Suprapubic skin (tissue), 4 donors: ENCODE data around the gene CDH13.

Experiments used
- POLR2A ChIP-seq, 2 donors: fragments of 450-650 bp; IDR thresholded peaks; one replicate each; pipeline ENCODE4 v1.6.1; 2017; ENCODE audit warnings: antibody characterized with exemption in 2 of 2, mild to moderate bottlenecking in 2 of 2, moderate library complexity in 2 of 2
- POLR2AphosphoS5 ChIP-seq, 3 donors: sonication (generic); formaldehyde crosslinking; IDR thresholded peaks; one replicate each; pipeline ENCODE4 v1.6.1; 2017; ENCODE audit warnings: antibody characterized with exemption in 3 of 3
- TF ChIP-seq, protein P1 (sequence below), 2 donors: fragments of 200-600 bp in 1 of 2; fragments of 450-650 bp in 1 of 2; sonication (generic) in 1 of 2; IDR thresholded peaks; one replicate each; pipeline ENCODE4 v1.5.1; 2016 to 2019; ENCODE audit warnings: antibody characterized with exemption in 2 of 2, mild to moderate bottlenecking in 1 of 2, moderate library complexity in 1 of 2

DNA sequence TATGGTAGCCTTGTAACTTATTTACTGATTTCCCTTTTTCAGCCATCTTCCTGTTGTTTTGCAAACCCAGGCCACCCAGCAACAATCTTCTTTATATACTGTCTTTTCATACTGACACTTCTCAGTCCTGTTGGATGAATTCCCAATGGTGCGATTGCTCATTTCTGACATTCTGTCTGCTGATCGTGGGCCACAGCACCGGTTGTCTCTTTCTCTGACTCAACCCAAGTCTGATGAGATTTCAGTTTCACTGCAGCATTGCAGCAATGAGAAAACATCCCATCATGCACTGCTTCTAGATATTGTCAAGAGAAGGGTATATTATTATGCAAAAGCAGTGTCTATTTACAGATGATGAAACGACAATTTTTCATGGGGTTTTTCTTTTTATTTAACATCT, 831.8 kb downstream of the CDH13 start:
- TF ChIP-seq POLR2AphosphoS5 (IDR thresholded peaks at IDR 0.05) (no peak), POLR2A (IDR thresholded peaks at IDR 0.05) (no peak)
- TF ChIP-seq, protein P1, sequence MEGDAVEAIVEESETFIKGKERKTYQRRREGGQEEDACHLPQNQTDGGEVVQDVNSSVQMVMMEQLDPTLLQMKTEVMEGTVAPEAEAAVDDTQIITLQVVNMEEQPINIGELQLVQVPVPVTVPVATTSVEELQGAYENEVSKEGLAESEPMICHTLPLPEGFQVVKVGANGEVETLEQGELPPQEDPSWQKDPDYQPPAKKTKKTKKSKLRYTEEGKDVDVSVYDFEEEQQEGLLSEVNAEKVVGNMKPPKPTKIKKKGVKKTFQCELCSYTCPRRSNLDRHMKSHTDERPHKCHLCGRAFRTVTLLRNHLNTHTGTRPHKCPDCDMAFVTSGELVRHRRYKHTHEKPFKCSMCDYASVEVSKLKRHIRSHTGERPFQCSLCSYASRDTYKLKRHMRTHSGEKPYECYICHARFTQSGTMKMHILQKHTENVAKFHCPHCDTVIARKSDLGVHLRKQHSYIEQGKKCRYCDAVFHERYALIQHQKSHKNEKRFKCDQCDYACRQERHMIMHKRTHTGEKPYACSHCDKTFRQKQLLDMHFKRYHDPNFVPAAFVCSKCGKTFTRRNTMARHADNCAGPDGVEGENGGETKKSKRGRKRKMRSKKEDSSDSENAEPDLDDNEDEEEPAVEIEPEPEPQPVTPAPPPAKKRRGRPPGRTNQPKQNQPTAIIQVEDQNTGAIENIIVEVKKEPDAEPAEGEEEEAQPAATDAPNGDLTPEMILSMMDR (IDR thresholded peaks at IDR 0.05) = no peak
